HG02642 (cell line): Measurements from ENCODE around the gene CRTAC1.
A peak's percentile ranks its signal among the peaks of the same experiment; 100 is the strongest.
"Not testable (repeated sequence)": the region's sequence is repeated elsewhere in the genome, so short reads cannot be mapped to it uniquely, and the experiment has no call there.

ENCODE experiments used
- ATAC-seq: cut with Tn5 transposase; IDR thresholded peaks from one replicate; pipeline ENCODE4 v1.9.1; 2021; ENCODE audit warnings: mild to moderate bottlenecking; ENCODE audit not compliant: unreplicated experiment, poor library complexity

The CRTAC1 gene

GRCh38 chr10:97849687-97850402, 180.6 kb downstream of the CRTAC1 start, which contains the start of gene GOLGA7B:
TSS of gene GOLGA7B (plus strand) at chr10:97849843. CDS start at chr10:97850304, 461 bp downstream.
- ATAC-seq, result peak; percentile 44

DNA sequence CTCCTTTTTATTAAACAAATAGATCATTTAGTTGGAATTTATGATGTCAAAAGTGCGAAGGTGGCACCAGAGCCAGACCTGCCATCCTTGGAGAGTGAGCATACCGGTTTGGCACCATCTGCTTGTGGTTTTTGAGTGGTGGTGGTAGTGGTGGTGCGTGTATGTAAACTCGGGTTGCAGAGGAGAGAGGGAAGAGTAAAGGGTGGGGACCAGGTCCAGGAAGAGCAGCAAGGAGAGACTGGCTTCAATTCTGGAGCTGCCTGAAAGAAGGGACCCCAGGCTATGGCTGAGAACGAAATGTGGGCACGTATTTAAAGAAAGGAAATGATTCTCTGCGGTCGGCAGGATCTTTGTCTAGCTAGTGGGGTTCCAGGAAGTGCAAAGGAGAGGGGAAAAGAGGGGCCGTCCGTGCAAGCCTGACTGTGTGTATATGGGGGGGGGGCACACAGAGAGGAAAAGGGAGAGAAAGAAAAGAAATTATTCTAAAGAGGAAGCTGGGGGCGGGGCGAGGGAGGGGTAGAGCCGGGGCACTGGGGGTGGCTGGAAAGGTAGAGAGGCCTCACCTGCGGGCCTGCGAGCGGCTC, 181.2 kb downstream of the CRTAC1 start:
- peak; percentile 26 for ATAC-seq

- ATAC-seq, result no peak
Observed at GRCh38 chr10:97844678-97845077, 185.7 kb downstream of the CRTAC1 start.

- ATAC-seq, result not testable (repeated sequence)
Observed at GRCh38 chr10:97843972-97844371, 186.4 kb downstream of the CRTAC1 start.

GRCh38 chr10:97843281-97843671, 187.1 kb downstream of the CRTAC1 start:
- ATAC-seq, result no peak

GRCh38 chr10:97842656-97843280, 187.7 kb downstream of the CRTAC1 start:
- no peak for ATAC-seq

- not testable (repeated sequence) for ATAC-seq
Observed at GRCh38 chr10:97842114-97842513, 188.3 kb downstream of the CRTAC1 start.

DNA sequence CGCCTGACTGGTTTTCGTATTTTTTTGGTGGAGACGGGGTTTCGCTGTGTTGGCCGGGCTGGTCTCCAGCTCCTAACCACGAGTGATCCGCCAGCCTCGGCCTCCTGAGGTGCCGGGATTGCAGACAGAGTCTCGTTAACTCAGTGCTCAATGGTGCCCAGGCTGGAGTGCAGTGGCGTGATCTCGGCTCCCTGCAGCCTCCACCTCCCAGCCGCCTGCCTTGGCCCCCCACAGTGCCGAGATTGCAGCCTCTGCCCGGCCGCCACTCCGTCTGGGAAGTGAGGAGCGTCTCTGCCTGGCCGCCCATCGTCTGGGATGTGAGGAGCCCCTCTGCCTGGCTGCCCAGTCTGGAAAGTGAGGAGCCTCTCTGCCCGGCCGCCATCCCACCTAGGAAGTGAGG, 189.3 kb downstream of the CRTAC1 start:
- ATAC-seq, result not testable (repeated sequence)

DNA sequence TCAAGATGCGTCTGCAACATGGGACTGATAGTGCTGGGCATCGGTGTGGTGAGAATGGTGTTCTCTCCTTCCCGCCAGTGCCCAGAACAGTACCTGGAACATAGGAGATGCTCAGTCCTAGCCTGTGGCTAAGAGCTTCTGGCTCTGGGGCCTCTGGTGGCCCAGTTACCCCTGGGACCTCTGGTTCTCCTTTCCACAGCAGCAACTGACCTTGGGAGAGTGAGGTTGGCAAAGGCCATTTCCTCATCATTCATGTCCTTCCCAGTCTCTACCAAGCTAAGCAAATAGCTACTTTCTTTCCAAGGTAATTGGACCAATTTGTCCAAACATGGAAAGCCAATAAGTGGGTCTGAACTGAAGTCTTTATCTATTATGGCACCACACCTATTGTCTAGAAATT, 192.3 kb downstream of the CRTAC1 start:
- ATAC-seq, result no peak

- no peak for ATAC-seq
Observed at GRCh38 chr10:97836446-97836845, 194.0 kb downstream of the CRTAC1 start.

GRCh38 chr10:97831259-97831658, 199.2 kb downstream of the CRTAC1 start:
- no peak for ATAC-seq

DNA sequence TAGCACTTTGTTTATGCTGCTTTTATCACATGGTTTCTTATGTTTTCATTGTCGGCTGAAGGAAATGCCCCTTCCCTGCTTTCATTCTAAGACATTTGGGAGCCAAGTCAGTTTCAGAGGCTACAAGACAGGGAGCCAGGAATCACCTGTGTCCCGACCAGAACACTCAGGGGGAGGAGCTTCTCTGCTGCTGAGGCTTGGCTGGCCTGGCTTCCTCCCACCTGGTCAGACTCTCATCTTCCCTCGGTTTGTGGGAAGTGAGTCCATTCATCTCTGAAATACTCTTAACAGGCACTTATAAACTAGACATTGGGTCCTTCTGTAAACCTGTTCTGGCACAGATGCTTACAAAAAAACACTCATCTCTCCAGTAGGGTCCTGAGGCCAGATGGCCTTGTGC, 200.4 kb downstream of the CRTAC1 start:
- ATAC-seq, result no peak

GRCh38 chr10:97828721-97829120, 201.7 kb downstream of the CRTAC1 start:
- no peak for ATAC-seq

DNA sequence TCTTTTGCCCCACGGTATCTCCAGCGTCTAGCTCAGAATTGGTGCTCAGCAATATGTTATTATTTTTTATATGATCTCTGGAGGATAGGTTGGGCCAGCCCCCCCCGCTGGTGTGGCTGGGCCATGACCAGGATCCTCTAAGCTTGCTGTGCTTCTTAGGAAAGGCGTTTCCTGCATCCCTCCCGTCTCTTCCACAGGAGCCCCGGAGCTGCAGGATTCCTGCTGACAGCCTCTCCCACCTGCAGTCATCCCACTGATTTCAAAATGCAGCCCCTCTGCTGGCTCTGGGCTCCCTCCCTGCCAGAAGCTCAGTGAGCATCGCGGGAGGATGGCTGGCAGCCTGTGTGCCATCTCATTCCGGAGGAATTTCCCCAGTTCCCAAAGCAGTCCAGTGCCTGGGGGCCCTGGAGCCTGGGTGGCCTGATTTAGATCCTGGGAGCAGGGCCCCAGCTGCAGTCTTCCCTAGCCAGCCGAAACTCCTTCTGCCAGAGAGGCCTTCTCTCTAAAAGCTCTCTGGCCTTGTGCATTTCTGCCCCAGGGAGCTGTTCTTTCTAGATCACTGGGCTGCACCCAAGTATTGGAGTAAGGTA, 202.6 kb downstream of the CRTAC1 start:
- ATAC-seq, result no peak

- ATAC-seq, result no peak
Observed at GRCh38 chr10:97826892-97827291, 203.5 kb downstream of the CRTAC1 start.

- no peak for ATAC-seq
Observed at GRCh38 chr10:97825020-97825760, 205.2 kb downstream of the CRTAC1 start.

DNA sequence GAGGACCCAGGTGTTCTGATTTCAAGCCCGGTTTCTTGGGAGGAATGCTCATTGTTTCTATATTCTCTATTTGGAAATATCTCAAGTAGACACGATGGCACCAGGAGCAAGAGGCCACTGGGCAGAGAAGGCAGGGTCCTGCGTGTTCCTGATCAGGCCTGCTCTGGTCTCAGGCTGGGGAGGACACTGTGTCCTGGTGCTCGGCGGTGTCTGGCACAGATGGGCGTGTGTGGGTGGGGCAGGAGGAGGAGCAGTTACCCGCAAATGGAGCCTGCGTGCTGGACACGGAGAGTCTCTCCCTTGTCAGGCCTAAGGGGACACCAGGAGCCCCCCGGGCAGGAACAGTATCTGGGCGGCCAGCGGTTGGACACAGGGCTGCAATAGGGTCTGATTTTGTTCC, 206.7 kb downstream of the CRTAC1 start:
- ATAC-seq, result no peak

DNA sequence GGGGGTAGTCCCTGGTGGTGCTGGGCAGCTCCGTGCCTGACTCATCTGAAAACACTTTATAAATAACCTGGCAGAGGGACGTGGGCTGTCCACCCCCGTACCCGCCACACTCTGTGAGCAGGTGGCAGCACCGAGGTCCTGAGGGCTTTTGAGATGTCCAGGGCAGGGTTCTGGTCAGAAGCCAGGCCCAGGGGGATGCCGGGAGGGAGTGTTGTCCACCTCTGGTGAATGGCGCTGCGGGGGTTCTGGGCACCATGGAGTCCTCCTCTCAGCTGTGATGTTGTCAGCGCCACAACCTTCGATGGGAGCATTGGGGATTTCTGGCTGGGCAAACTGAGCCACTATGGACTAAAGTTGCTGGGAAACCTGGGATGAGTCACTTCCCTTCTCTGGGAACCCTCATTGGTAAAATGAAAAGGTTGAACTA, 208.1 kb downstream of the CRTAC1 start:
- no peak for ATAC-seq

DNA sequence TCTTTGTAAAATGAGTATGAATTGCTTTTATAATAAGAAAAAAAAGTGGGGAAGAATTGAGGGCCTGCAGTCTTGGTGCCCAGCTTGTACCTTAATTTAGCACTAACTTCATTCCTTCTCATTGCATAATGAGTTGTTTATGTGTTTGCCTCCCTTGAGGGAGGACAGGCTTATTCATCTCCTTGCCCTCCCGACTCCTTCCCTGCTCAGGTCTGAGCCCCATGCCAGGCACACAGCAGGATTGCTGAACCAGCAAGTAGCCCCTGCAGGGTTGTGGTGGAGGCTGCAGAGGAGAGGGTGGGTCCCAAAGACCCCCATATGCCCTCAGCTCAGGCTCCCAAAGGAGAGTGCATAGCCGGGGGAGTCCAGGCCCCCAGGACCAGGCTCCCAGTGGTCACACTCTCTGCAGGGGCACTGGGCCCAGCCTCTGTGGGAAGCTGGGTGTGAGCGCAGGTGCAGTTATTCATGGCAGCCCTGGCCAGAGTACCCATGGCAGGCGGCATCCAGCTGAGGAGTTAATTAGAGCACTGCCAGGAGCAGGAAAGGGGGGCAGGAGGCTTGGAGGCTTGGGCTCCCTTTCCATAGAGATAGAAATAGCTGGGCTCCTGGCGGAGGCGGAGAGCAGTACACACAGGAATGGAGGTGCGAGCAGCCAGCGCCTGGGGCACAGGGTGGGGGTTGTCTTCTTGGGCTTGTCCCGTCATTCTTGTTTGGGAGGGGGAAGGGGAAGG, 208.9 kb downstream of the CRTAC1 start:
- ATAC-seq, result no peak
